ENCODE results near the gene SOX10. TPM values are rescaled to one million over a fixed set of nuclear protein-coding genes. Genes with fewer than 3 reads are reported as not detected.

SOX10 gene
- total and polyA plus RNA-seq, 2 of the 13 experiments (the other 11 are each of a cell fraction or from before 2014, with no cell fraction given): not detected

GRCh38 chr22:37932401-37932800 lies 52.0 kb downstream of the SOX10 start (continued):
- TF ChIP-seq SNAPC4 (CRISPR knock-in tag; IDR thresholded peaks at IDR 0.05): no peak

GRCh38 chr22:37931893-37932389 lies 52.4 kb downstream of the SOX10 start:
- POLR2A ChIA-PET: interaction anchor here (0.6 kb wide), 1 partner anchor 10 kb away, joined by 3 read pairs; no protein-coding TSS in a partner anchor
- WGBS (ENCODE audit: low lambda C conversion rate): 97% methylated on average over 4 of the region's 6 CpGs
- no peak overlapping the region for H3K4me3 ChIP-seq (replicated peaks in 1 of 3; ENCODE audit: insufficient read depth in 1 of 3, low read depth in 2 of 3, low read length in 3 of 3)
- no peak overlapping the region for H3K9ac ChIP-seq (ENCODE audit: insufficient read depth, low read depth, low read length)
- H4K20me1 ChIP-seq (ENCODE audit: insufficient read depth, low read length): no peaks in the 10 kb centered on the region
- H3K4me2 ChIP-seq (ENCODE audit: low read depth, low read length): no peak overlapping the region
- H3K79me2 ChIP-seq (ENCODE audit: insufficient read depth, low read length): no peaks in the 10 kb centered on the region
- H3K27me3 ChIP-seq (ENCODE audit: control insufficient read depth in 1 of 2, insufficient read depth in 2 of 2, low read length in 2 of 2): no peaks in the 10 kb centered on the region
- CTCF ChIA-PET (ENCODE audit: low intra/inter-chr PET ratio, low total read pairs): no interaction called here
- H3K36me3 ChIP-seq (replicated peaks in 1 of 2; ENCODE audit: control insufficient read depth in 1 of 2, insufficient read depth in 2 of 2, low read length in 2 of 2): peaks cover 11 to 17% of the 10 kb centered on the region in 2 experiments; a peak in 3 of 5 replicates
- BruUV-seq (replicated peaks): no TSS peak
- in situ Hi-C loops (cut with HindIII; ENCODE audit: extremely low pct_ligation_motif_present, low pct_unique_long_range_greater_than_20kb): loop anchor here (10.0 kb wide), 1 partner anchor 117 kb away; no protein-coding TSS in a partner anchor
- H3K4me1 ChIP-seq (ENCODE audit: insufficient read depth, low read length): peaks cover 13% of the 10 kb centered on the region
- no peaks in the 10 kb centered on the region for H3K9me3 ChIP-seq (ENCODE audit: low read length)
- DNase-seq (ENCODE audit: low spot score): no peak
- no peak for TF ChIP-seq ZNF792 (CRISPR knock-in tag; IDR thresholded peaks at IDR 0.05)
- TF ChIP-seq NCOA5 (CRISPR knock-in tag; IDR thresholded peaks at IDR 0.05): no peak
- no peak overlapping the region for H3K27ac ChIP-seq (ENCODE audit: extremely low read length, insufficient read depth, low read length)
- ATAC-seq: no peak
- intact Hi-C loops (cut with micrococcal nuclease; ENCODE audit: unreplicated experiment): loop anchor here (5.0 kb wide), 1 partner anchor 35 kb away; no protein-coding TSS in a partner anchor
- no peak overlapping the region for H2AFZ ChIP-seq (ENCODE audit: low read length)
- no peak for FAIRE-seq

All from HepG2 (cell line).